Stimulated activated CD8-positive, alpha-beta memory T cell treated with anti-CD3 and anti-CD28 coated beads, Interleukin-15, amount 100 ng/mL, for 24 hours (primary cell): ENCODE results near the gene MAPK1IP1L.

Experiments used
- DNase-seq: peaks from one replicate; pipeline ENCODE4 v3.0.0-alpha.2; 2020; ENCODE audit warnings: low read depth

MAPK1IP1L gene

DNA sequence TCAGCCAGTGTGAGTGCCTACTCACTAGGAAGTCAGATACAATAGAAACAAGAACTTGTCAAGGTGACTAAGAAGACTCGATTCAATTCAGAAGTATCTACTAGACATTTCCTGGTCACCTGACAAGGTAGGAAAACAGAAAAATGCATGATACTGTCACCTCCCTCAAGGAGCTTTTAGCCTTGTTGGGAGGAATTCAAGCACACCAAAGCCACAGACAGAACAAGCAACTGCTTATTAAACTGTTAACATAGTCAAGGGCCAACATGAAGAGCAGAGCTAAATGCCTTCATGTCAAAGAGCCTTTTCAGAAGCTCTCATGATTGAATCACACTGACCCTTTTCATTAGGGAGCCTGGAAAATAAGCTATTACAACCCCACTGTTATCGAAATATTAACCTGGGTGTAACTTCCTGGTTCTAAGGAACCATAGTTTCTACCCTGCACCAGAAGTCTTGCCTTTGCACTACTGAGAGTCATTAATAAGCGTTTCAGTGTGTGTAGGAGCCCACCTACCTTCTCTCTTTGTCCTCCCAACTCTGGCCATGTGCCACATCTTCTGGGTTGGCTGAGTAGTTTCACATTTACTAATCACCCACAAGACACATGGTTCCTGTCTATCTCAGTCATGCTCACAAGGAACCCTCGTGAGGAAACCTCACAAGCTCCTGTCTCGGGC is 46.6 kb downstream of the MAPK1IP1L start:
- DNase-seq = no peak

- DNase-seq = no peak
Measured at GRCh38 chr14:55098561-55098898, 47.1 kb downstream of the MAPK1IP1L start.

DNA sequence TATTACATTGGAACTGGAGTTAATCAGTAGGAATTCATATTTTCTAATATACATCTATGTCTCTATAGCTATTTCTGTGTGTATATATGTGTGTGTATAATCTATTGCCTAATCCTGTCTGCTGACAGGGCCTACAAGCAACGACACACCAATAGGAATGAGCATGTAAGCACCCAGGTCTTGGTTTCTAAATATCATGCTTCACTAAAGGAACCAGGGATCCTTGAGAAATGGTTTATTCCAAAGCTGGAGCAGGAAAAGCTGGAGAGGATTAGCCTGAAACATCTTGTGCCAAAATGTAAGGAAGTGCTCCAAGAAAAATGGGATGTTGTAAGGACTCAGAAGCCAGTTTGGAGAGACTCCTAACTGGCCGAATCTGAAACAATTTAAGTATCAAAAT is 48.3 kb downstream of the MAPK1IP1L start:
- DNase-seq = no peak

DNA sequence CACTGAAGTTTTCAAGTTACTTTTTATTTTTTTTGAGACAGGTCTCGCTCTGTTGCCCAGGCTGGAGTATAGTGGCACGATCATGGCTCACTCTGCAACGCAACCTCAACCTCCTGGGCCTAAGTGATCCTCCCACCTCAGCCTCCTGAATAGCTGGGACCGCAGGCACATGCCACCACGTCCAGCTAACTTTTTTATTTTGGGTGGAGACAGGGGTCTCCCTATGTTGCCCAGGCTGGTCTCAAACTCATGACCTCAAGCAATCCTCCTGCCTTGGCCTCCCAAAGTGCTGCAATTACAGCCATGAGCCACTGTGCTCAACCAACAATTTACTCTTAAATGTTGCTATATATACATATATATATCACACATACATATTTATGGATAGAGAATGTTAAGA is 50.3 kb downstream of the MAPK1IP1L start:
- no peak for DNase-seq

DNA sequence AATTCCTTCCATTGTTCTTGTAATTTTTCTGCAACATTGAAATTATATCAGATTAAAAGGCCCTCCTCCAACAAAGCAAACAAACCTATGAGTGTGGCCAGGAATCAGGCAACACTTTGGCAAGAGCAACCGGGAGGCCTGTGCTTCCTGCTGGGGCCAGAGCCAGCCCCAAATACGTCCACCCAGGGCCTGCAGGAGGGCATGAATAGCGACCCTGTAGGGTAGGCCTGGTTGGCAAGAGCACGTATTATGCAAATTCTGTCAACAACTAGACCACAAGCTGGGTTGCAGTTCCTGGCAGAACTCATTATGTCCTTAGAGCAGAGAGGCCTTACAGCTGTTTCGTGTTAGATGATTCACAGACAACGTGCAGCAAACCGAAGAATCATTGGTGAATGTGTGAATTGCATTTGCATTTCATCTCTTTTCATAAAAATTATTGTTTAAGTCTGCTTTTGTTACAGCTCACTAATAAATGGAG is 50.7 kb downstream of the MAPK1IP1L start:
- no peak for DNase-seq

DNA sequence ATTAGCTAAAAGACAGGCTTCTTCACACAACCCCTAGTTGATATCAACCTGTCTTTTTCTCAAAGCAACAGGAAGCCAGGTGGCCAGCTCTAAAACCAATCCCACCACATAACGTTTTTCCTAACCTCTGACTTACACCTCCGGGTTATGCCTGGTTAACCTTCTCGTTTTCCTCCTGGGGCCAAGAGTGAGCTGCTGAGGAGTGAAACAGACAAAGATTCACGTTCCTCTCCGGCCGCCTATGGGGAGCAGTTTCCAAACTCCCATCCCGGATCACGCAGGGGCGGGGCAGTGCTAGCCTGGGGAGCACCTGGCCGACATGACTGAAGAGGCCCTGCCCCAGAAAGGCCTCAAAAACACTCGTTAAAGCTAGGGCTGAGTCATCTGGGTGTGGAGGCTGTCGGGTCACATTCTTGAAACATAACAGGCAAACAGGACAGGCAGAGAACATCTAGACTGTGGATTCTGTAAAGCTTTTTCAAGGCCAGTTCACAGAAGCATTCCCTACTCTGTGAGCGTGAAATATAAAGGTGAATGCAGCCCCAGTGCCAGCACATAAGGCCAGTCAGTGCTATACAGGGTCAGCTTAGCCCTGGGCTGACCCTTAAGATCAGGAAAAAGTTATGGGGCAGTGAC is 51.7 kb downstream of the MAPK1IP1L start:
- DNase-seq = no peak

DNA sequence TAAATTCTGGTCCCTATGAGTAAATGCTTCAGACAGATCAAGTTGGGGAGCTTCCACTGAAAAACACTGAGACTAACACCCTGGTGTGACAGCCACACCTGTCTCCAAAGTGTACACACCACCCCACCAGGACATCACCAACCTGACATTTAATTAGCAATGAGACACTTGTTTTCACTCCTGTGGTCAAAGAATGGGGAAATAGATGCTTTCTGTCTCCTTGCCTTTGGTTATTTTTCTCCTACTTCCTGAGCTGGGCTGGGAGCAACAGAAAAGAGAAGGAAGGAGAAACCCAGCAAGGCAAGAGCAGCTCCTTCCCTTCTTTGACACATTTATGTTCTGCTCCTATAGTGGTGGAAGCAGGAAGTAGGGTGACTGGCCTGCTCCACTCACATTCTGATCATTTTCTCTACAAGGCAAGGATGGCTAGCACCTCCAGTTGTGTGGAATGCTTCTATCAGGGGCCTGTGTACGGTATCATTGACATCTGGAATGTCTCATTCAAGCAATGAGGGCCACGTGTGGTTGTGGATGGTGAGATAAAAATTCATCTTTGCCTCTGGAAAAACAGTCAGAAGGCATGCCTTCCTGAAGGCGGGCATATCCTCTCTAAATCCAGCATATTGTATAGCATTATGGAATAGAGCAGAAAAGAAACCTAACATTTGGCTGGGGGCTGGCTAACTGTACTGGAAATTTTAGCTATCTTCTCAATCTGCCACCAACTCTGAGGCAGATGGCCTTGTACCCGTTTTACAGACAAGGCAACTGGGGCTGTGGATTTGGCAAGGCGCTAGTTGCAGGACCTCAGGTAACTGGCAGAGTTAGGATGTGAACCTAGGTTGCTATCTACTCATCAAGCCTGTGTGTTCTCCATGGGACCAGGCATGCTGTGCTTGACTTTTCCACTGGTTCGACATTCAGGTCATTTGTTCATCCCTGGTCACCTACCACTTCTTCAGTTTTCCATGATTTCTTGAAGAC is 52.8 kb downstream of the MAPK1IP1L start:
- DNase-seq = no peak

DNA sequence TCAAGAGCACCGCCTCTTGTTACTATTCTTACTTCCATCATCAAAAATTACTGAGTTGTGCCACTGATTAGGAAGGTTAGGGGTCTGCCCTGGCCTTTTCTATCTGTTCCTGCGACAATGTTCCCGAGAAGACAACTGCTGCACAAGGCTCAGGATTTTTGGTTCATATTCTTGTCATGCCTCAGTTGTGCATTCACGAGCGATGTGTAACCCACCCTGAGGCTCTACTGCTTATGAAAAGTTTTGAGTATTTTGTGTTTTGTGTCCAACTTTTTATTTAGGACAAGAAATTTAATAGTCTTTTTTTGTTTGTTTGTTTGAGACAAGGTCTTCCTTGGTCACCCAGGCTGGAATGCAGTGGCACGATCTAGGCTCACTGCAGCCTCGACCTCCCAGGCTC is 54.5 kb downstream of the MAPK1IP1L start:
- no peak for DNase-seq

DNA sequence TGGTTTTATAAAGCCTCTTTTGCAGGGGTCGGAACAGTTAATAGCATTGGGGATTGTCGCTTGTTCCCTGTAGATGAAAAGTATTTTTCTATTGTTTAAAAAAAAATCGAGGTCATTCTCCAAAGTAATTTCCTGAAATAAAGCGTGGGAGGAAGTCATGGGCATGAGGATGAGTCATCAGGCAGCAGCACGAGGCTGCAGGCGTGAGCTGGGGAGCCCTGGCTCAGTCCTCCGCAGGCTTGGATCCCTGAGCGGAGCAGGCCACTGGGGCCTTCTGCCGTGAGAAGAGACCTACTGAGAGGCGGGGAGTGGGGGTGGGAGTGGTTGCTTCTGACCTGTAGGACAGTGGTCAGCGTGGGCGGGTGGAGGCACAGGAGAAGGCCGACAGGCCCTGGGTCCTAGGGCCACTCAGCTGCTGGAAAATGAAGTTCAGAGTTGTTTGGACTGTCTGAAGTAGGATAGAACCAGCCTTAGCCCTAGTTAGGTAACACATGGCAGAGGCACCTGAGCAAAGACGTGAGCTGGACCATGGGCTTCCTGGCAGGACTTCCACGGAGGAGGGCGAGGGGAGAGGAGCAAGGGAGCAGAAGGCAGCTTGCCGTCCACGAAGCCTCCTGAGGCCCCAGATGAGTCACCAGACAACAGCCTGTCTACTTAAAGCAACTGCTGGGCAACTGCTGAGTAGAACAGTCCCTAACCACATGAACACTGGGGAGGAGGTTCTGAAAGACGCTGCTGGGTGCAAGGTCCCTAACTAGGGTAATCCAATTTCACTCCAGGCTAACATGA is 56.5 kb downstream of the MAPK1IP1L start:
- no peak for DNase-seq

- no peak for DNase-seq
Measured at GRCh38 chr14:55109836-55110235, 58.4 kb downstream of the MAPK1IP1L start.

DNA sequence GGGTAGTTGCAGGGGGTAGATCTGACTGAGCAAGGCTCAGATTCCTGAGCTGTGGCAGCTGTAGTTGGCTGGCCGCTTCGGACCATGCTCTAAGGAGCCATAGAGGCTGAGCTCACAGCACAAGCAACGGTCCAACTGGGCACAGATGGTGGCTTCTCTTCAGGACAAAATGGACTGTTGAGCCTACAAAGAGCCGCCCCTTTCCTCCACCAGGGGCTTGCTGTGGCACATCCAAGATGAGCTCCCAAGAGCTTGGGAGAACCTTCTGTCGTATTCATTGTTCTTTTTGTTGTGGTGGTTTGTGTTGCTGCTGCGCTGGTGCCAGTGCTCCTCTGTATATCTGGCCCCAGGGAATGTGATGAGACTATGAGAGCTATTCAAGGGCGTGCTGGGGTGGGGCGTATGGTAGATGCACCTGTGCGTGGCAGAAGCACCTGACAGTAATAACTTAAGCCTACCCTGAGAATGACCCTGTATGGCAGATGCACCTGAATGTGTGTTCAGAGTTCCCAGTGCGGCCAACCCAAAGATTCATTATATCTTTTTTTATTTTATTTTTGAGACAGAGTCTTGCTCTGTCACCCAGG is 59.8 kb downstream of the MAPK1IP1L start:
- no peak for DNase-seq

- no peak for DNase-seq
Measured at GRCh38 chr14:55114720-55115119, 63.3 kb downstream of the MAPK1IP1L start.

DNA sequence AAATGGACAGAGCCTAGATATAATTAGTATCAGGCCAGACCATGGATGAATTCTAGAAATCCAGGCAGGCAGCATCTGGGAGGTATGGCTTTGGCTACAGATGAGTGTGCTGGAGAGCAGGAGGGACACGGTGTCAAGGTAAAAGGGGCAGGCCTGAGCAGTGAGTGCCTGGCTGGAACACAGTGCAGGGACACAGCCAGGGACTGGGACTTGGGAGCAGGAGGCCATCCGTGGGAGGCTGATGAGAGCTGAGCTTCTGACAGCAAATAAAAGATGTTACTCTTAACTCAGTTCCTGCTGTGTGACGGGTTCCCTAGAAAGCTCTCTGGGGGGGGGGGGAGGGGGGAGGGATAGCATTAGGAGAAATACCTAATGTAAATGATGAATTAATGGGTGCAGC is 64.0 kb downstream of the MAPK1IP1L start:
- no peak for DNase-seq

DNA sequence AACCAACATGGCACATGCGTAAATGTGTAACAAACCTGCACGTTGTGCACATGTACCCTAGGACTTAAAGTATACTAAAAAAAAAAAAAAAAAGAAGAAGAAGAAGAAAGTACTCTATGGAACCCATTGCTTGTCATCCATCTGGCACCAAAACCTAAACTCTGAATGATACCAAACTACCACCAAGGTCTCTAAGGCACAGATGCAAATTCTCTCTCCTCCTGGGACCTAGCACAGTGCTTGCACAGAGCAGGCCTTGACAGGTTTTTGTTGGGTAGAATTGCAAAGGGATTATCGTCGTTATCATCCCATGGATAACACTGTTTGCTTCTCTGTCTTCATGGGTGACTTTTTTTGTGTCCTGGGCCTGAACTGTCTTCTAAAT is 64.4 kb downstream of the MAPK1IP1L start:
- DNase-seq = no peak

DNA sequence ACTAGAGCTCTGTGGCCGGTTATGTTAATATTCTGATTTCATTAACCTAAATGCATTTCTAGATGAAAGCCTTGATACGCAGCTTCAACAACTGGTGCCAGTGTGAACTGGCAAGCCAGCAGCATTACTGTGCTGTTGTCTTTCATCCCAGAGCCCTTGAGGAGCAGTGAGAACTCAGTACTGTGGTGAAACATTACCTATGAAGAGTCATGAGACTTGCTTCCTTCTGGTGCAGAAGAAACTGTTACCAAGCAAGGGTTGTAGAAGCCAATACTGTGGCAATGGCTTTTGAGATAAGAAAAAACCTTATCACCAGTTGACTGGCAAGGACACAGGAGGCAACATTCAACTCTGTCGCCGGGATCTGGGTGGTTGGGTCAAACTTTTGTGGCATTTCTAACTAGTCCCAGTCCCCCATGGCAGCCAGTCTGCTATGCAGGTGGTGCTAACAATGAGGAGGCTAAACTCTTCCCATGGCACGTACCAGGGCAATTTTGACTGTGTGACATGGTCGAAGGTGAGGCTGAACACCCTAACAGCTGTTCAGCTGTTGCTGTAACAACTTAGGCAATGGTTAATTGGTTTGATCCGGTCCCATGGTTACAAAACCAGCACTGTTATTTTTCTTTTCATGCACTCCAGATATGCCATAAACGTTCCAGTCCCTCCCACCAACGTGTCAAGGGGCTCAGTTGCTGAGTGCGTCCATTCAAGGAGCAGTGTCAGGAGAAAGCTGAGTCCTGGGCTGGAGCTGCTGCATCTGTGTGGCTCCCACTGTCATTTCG is 65.0 kb downstream of the MAPK1IP1L start:
- DNase-seq = no peak

DNA sequence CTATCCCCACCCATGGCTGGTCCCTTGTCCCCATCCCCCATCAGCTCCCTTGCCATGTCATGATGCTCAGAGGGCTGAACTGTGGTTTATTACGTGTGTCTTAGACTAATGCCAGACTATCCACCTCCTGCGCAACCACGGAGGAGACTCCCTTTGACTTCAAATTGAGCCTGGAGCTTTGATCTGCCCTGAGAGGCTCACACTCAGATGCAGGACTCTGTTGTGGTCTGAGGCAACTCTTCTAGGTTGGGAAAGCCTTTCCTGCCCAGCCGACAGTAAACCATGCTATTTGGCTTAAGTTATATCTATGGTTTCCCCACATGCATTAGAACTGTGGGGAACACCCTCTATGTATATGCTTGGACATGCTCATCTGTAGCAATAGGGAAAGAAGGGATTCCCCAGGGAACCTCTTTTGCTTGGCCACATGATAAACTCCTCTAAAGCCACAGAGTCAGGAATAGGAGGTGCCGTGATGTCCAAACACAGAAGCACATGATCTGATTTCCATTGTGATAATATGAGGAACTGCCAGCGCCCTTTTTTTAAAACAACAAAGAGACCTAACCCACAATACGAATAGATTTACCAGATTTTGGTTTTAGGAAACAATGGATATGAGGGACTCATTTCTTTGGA is 66.5 kb downstream of the MAPK1IP1L start:
- DNase-seq = no peak

DNA sequence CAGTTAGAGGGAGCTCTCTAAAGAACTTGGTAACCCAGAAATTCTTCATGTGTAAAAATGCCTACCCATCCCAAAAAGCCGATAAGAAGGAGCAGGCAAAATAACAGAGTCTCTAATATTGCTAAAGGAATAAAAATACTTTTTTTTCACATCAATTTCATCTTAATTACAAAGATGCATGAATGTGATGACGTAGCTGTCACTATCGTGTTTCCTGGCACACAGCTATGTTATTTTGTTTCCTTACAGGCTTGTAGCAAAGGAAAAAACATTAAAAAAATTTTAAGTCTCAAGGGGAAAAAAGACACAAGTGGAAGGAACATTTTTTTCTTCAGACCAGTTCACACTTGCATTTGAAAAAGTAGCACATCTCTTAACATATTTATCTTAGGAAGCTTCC is 67.3 kb downstream of the MAPK1IP1L start:
- DNase-seq = no peak
